ENCODE measurements around the gene TRIM29.
A peak's percentile ranks its signal among the peaks of the same experiment; 100 is the strongest.

Gene TRIM29

GRCh38 chr11:120131941-120132644 is 5.8 kb downstream of the TRIM29 start:
- Histone ChIP-seq H3K4me1 (peaks cover 6% of the 10 kb centered on the region), H3K4me3 (ENCODE audit: low read depth, low read length) (no peak overlapping the region), H3K36me3 (no peaks in the 10 kb centered on the region), H3K9me3 (no peaks in the 10 kb centered on the region), H3K27me3 (no peaks in the 10 kb centered on the region)
- peak; percentile 2 for DNase-seq
- no peak for TF ChIP-seq CTCF (IDR thresholded peaks at IDR 0.05; ENCODE audit: low read depth, low read length)

DNA sequence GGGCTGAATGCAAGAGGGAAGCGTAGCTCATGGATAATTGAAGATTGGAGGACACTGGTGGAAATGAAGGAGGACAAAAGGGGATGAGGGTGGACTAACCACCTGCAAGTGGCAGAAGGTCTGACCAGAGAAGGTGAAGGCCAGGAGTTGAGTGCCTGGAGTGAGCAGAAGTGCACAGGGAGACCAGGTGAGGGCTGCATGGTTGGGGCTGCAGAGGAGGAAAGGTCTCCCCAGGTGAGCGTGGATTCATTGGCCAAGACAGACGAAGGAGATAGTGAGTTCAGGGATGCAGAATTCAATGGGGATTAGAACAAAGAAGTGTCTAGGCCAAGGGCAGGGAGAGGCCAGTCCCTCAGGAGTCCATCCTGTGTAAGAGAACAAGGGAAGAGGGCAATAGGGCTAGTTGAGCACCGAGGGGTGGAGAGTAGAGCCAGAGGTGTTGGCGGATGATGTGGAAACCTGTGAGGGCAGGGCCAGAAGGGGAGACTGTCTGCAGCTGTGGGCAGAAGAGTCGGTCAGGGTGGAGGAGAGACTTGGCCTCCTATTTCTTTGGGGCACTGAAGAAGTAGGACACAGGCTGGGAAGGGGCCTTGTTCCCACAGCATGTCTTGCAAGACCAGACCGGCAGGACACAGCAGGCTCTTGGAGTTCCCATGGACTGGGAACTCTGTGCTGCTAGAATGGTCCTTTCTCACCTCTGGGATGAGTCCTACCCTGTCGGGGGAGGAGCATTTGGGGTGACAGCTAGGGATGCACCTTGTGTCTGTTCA is 6.7 kb downstream of the TRIM29 start:
- peaks cover 13% of the 10 kb centered on the region for H3K4me1 ChIP-seq
- H3K27me3 ChIP-seq = no peaks in the 10 kb centered on the region
- peak; percentile 3 for DNase-seq
- H3K4me3 ChIP-seq (ENCODE audit: low read depth, low read length) = no peak overlapping the region
- no peaks in the 10 kb centered on the region for H3K36me3 ChIP-seq
- TF ChIP-seq CTCF (IDR thresholded peaks at IDR 0.05; ENCODE audit: low read depth, low read length) = no peak
- no peaks in the 10 kb centered on the region for H3K9me3 ChIP-seq

DNA sequence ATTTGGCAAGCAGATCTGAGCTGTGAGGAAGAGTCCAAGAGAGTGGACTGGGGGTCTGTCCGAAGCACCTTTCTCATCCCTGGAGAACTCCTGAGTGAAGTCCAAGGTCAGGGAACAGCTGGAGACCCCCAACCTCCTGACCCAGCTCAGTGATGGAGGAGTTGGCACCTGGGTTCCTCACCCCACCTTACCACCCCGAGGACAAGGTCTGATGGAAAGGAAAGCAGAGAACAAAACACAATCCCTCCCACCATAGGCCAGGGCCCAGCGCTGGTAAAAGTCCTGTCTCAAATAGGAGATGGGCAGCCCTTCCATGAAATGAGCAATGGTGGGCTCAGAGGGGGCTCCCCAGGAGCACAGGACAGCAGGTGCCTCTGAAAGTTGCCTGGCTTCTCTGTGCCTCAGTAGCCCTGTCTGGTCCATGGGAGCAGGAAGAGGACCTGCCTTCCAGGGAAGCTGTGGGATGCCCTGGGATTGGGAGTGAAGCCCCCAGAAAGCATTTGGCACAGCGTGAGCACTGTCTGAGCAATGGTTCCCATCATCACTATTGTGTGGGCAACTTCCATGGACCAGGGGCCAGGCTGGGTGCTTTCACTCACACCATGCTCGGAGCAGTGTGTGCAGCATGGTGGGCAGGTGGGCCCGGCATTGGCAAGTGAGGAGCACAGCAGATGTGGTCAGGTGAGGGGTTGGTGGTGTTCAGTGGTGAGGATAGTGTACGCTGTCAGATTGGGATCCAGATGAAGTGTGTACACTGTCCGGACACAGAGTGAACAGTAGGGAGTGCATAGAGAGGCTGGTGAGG is 7.5 kb downstream of the TRIM29 start:
- TF ChIP-seq CTCF (IDR thresholded peaks at IDR 0.05; ENCODE audit: low read depth, low read length) = no peak
- Histone ChIP-seq H3K27me3 (no peaks in the 10 kb centered on the region), H3K4me1 (peaks cover 13% of the 10 kb centered on the region), H3K36me3 (no peaks in the 10 kb centered on the region), H3K4me3 (ENCODE audit: low read depth, low read length) (no peak overlapping the region), H3K9me3 (no peaks in the 10 kb centered on the region)
- peak; percentile 2 for DNase-seq

GRCh38 chr11:120129570-120129969 is 8.3 kb downstream of the TRIM29 start:
- no peak for TF ChIP-seq CTCF (IDR thresholded peaks at IDR 0.05; ENCODE audit: low read depth, low read length)
- Histone ChIP-seq H3K36me3 (no peaks in the 10 kb centered on the region), H3K4me3 (ENCODE audit: low read depth, low read length) (no peak overlapping the region), H3K27me3 (no peaks in the 10 kb centered on the region), H3K4me1 (peaks cover 19% of the 10 kb centered on the region), H3K9me3 (no peaks in the 10 kb centered on the region)
- DNase-seq = peak; percentile 3

DNA sequence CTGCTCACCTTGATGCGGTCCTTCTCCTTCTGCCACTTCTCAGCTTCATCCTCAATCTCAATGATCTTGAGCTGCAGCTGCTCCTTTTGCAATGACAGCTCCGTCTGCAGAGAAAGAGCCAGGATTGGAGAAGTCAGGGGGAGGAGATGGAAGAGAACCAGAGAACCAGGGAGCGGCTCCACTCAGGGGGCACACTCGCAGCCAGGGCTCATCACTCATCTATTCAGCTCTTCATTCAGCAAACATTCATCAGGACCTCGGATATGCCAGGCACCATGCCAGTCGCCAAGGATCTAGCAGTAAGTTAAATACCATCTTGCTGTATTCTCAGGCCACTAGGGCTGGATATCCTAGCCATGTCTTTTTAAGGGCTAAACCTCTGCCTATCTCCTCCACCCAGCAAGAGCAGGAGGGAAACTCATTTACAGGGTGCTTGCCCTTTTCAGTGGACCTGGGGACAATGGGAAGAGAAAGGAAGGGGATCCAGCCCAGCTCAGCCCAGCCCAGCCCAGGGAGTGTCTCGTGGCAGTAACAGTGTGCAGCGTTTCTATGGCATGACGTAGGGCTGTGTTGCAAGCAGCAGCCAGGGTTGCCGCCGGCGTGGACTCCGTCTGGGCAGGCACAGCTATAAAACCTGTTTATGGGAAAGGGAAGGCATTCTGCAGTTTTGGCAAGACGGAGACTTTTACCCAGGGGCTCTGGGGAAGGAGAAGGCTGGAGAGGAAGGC is 9.4 kb downstream of the TRIM29 start:
- Histone ChIP-seq H3K36me3 (no peaks in the 10 kb centered on the region), H3K4me3 (ENCODE audit: low read depth, low read length) (no peak overlapping the region), H3K9me3 (no peaks in the 10 kb centered on the region), H3K27me3 (no peaks in the 10 kb centered on the region), H3K4me1 (peaks cover 21% of the 10 kb centered on the region)
- DNase-seq = peak; percentile 6
- no peak for TF ChIP-seq CTCF (IDR thresholded peaks at IDR 0.05; ENCODE audit: low read depth, low read length)

All from BE2C (cell line).